Activated CD4-positive, CD25-positive, alpha-beta regulatory T cell treated with anti-CD3 and anti-CD28 coated beads, Interleukin-2, amount 50 U/mL, for 72 hours (primary cell): ENCODE data around the gene GJB6.
A peak's percentile ranks its signal among the peaks of the same experiment; 100 is the strongest.

Experiments used
- DNase-seq: peaks from one replicate; pipeline ENCODE4 v3.0.0; 2021

GJB6 gene

GRCh38 chr13:20185366-20186056 is 46.6 kb downstream of the GJB6 start:
- no peak for DNase-seq

GRCh38 chr13:20182231-20182846 is 49.8 kb downstream of the GJB6 start:
- peak; percentile 45 for DNase-seq

DNA sequence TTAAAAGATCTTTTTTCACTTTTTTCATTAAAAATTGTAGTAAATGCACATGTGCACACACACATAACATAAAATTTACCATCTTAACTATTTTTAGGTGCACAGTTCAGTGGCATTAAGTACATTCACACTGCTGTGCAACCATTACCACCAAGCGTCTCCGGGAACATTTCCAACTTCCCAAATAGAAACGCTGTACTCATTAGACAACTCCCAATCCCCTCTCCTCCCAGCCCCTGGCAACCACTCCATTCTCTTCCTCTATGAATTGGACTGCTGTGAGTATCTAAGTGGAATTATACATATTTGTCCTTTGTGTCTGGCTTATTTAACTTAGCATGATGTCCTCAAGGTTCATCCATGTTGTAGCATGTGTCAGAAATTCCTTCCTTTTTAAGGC is 50.9 kb downstream of the GJB6 start:
- no peak for DNase-seq

DNA sequence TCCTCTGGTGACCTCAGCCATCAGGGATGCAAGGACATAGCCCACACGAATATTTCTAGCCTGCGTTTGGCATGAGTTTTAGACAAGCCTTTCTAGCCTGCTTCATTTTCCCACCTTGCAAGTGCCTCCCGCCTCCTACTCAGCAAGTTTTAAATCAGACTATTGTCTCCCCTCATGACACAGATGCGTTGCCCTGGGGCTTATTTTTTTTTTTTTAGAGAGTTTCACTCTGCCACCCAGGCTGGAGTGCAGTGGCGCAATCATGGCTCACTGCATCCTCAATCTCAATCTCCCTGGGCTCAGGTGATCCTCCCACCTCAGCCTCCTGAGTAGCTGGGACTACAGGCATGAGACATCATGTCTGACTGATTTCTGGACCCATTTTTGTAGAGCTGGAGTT is 54.0 kb downstream of the GJB6 start:
- DNase-seq, result no peak

- no peak for DNase-seq
Measured at GRCh38 chr13:20177049-20177831, 54.9 kb downstream of the GJB6 start.

DNA sequence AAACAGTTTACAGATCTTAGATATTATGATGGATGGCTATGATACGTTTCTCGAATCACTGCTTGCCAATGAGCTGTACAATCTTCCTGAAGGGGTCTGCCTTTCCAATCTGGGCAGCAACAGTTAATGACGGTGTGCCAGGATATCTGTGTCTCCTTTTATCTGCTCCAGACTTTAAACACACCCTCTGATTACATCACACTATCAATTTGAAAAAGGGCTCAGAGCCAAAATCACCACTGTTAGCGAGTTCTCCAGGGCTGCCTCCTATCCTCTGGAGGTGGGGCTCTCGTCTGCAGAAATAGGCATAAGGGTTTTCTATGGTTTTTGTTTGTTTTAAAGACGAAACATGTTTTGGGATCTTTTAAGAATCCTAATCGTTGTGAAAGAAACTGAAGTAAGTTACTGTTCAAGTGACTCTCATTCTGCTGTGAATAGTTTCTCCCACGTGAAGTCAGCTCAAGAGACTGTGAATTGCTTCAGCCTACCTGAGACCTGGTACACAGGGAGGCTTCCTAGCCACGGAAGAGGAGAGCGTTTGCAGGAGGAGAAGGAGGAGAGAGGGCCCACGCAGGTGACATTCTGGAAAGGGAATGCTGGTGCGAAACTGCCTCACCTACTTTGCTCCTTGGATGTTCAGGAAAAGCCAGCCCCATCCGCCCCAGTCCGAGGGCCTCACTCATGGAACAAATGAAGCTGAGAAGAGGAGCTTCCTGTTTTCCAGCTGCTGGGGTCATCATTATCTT is 56.0 kb downstream of the GJB6 start:
- DNase-seq, result no peak

DNA sequence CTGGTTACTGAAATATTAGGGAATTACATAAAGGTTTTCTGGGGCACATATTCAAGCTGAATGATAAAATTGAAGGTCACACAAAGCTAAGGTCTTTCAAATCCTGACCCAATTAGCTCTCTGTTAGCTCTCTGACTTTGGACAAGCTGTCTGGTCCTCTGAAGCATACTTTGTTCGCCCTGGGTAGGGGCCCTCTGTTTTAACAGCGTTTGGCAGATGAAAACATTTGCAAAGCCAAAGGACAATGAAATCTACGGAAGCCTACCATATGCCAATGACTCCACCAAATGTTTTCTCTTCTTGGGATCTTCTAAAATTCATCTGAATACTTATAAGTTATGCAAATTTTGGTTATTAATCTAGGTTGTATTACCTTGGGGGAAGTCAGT is 56.7 kb downstream of the GJB6 start:
- DNase-seq, result no peak

GRCh38 chr13:20174656-20175405 is 57.3 kb downstream of the GJB6 start:
- DNase-seq, result peak; percentile 71

DNA sequence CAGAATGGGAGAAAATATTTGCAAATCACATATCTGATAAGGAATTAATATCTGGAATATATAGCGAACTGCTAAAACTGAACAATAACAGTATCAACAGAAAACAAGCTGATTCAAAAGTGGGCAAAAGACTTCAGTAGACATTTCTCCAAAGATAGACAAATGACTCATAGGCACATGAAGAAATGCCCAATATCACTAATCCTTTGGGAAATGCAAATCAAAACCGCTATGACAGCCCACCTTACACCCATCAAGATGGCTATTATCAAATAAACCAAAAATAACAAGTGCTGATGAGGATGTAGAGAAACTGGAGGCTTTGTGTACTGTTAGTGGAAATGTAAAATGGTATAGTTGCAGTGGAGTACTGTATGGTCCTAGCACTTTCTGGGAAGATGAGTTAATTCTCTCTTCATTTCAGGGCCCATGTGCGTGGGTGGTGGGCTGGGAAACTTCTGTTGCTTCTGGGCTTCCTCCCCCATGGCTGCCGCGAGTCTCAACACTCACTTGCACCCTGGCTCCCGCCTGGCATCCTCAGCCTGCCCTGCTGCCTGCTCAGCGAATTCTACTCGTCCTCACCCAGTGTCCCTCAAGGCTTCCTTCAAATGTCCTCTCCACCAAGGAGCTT is 58.9 kb downstream of the GJB6 start:
- DNase-seq, result no peak
